Muscle of back (tissue), 11 donors: ENCODE measurements around the gene LONP2. TPM values are rescaled to one million over a fixed set of nuclear protein-coding genes. Genes with fewer than 3 reads are reported as not detected.
A peak's percentile ranks its signal among the peaks of the same experiment; 100 is the strongest.
"Not testable (repeated sequence)": the region's sequence is repeated elsewhere in the genome, so short reads cannot be mapped to it uniquely, and the experiment has no call there.

Source experiments
- DNase-seq, 3 donors: peaks; one replicate each; pipeline versions ENCODE4 v3.0.0 to v3.0.0-alpha.2; 2013
- polyA plus RNA-seq, 10 donors: library from polyadenylated mRNA; unstranded; fragments of 120-200 nt; gene quantifications; one replicate each; pipeline ENCODE4 v1.2.1, GENCODE V29; 2013; ENCODE audit not compliant: insufficient read length in 10 of 10

The LONP2 gene
- polyA plus RNA-seq, 10 donors, result 34.1 to 56.1 (median 44.2) TPM

DNA sequence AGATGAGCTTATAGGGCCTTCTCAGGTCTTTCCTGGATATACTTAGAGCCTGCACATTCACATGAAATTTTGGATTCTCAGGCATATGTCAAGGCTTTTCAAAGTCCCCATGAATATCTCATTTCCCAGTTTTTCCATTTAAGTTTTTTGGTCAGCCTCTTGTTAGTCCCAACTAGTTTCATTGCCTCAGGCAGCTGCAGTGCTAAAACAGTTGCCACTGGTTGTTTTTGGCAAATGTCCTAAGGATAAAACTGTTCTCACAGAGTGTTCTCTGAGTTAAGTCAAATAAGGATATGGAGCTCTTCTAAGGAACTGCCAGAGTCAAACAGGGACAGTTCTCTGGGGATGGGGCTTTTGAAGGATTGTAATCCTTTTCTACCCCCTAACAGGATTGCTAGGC lies 43.1 kb downstream of the LONP2 start:
- DNase-seq, result no peak

DNA sequence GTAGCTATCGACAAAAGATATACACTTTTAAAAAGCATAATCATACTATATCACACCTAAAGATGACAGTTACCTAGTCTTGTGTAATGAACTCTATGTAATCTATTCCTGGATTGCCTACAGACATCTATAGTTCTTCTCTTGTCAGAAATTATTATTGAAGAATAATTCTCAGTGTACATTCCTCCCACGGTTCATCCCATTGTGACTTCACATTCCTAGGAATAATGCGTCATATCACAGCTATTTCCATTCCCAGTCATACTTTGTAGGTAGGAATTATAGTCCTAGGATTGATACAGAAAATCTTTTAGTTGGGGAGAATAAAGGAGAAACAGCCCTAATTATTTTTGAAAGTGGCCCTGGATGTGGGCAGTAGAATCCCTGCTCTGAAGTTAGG lies 47.2 kb downstream of the LONP2 start:
- DNase-seq, result no peak

- no peak for DNase-seq
Measured at GRCh38 chr16:48291754-48292153, 47.7 kb downstream of the LONP2 start.

DNA sequence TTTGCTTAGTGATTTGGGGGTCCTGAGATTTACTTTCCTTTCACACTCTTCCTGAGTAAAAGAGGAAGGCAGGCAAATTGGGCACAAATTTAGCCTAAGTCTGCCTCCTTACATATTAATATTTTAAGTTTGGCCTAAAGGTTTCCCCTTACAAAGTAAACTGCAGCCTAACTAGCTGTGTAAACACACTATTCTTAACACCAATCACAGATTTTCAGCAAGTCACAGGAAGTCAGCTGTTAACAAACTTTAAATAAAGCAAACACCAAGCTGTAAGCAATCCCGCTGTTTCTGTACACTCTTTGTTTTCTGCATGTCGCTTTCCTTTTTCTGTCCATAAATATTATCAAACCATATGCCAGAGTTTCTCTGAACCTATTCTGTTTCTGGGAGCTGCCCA lies 48.4 kb downstream of the LONP2 start:
- DNase-seq, result no peak

- DNase-seq, result no peak
Measured at GRCh38 chr16:48294724-48295123, 50.6 kb downstream of the LONP2 start.

DNA sequence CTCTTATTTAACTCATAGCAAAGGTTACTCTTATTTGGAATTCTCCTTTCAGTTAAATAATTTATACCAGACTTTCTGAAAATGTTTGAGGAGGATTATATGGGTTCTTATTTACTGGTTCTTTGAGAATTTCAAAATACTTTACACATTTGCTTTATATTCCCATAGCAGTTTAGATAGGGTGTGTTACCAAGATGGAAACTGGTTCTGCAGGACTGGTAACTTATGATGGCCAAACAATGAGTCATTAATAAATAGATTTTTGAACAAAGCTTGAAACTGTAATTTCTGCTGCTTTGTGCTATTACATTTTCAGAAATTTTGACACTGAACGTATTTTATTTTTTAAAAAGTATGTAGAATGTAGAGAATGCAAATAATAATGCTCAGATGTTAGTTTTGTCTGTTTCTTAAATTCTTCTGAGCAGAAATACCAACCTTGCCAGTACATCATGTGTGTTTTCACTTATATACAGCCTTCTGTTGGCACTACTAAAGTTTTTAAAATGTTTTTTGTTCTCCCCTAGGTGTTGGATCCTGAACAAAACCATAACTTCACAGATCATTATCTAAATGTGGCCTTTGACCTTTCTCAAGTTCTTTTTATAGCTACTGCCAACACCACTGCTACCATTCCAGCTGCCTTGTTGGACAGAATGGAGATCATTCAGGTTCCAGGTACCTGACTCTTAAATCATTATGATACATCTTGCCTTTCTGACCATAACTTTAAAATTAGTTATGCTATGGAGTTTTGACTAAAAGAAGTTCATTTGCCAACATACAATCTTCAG lies 51.6 kb downstream of the LONP2 start:
- DNase-seq, result no peak

GRCh38 chr16:48299471-48299870 lies 55.4 kb downstream of the LONP2 start:
- DNase-seq, result no peak

DNA sequence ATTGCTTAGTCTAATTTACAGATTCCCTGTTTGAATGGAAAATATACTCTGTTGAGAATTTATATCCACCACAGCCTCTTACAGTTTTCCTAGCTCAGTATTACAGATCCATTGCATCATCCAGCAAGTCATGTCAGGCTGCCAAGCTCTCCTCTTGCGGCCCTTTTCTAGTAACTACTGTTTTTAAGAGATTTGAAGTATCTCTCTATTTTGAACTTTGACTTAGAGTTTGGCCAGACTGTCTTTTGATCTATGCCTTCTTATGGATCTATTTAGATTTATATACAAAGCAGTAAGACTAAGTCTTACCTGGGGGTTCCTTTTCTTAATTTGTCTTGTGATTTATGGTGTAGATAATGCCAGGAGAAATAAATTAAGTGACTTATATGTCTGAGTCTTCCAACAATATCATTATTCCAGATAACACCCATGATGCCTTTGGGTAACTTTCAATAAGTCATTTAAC lies 56.3 kb downstream of the LONP2 start:
- DNase-seq, result peak; percentile 56 to 66 (median 64)

DNA sequence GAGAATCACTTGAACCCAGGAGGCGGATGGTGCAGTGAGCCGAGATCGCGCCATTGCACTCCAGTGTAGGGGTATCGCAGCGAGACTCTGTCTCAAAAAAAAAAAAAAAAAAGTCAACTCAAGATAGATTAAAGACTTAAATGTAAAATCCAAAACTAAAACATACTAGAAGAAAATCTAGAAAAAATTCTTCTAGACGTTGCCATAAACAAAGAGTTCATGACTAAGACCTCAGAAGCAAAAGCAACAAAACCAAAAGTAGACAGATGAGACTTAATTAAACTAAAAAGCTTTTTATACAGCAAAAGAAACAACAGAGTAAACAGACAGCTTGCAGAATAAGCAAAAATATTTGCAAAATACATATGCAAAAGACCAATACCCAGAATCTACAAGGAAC lies 64.4 kb downstream of the LONP2 start:
- DNase-seq, result no peak

GRCh38 chr16:48310908-48311641 lies 67.0 kb downstream of the LONP2 start:
- no peak for DNase-seq

DNA sequence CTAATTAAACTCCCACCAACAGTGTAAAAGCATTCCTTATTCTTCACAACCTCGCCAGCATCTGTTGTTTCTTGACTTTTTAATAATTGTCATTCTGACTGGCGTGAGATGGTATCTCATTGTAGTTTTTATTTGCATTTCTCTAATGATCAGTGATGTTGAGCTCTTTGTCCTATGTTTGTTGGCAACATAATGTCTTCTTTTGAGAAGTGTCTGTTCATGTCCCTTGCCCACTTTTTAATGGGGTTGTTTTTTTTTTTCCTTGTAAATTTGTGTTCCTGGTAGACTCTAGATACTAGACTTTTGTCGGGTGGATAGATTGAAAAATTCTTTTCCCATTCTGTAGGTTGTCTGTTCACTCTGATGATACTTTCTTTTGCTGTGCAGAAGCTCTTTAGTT lies 69.8 kb downstream of the LONP2 start:
- DNase-seq, result not testable (repeated sequence)

DNA sequence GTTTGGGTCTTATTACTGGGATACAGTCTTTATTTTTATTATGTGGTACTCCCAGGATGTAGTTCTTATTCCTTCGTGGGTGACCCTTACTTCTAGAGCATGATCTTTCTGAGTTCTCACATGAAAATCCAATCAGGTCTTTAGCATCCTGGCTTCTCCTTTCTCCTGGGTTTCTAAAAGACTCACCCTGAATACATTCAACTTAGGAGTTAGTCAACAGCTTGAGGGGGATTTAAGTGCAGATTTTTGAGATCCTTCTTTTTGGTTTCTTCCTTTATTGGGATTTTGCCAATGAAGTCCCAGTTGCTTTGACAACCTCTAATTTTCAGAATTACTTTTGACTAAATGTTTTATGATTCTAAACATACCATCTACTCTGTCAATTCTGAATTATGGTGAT lies 72.9 kb downstream of the LONP2 start:
- DNase-seq, result no peak

DNA sequence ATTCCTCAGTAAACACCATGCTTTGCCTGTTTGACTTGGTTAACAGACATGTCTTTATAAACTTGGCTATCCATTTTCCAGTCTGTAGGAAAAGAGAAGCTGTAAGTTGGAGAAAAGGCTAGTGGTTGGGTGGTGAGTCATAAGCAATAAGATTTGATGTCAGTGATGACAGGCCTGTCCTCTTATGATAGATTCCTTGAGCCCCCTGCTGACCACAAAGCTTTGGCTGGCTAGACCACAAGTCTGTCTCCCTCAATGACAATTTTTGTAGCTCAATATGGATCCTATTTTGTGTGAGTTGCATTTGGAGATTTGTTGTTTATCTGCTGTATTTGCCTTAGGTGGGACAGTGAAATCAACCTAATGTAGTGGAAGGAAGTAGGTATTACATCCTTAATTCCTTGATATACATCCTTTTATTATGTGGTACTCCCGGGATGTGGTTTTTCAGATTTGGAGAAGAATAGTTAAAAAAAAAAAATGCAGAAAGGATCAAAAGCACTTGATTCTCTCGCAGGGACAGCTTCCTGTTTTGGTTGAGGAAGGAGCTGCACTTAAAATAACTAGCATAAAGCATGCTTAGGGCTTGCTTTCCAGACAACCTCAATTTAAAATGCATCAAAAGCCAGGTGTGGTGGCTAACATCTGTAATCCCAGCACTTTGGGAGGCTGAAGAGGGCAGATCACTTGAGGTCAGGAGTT lies 73.7 kb downstream of the LONP2 start:
- DNase-seq, result peak in 1 of 3 donors; percentile 85

GRCh38 chr16:48318630-48319029 lies 74.5 kb downstream of the LONP2 start:
- peak; percentile 33 to 51 (median 40) for DNase-seq

DNA sequence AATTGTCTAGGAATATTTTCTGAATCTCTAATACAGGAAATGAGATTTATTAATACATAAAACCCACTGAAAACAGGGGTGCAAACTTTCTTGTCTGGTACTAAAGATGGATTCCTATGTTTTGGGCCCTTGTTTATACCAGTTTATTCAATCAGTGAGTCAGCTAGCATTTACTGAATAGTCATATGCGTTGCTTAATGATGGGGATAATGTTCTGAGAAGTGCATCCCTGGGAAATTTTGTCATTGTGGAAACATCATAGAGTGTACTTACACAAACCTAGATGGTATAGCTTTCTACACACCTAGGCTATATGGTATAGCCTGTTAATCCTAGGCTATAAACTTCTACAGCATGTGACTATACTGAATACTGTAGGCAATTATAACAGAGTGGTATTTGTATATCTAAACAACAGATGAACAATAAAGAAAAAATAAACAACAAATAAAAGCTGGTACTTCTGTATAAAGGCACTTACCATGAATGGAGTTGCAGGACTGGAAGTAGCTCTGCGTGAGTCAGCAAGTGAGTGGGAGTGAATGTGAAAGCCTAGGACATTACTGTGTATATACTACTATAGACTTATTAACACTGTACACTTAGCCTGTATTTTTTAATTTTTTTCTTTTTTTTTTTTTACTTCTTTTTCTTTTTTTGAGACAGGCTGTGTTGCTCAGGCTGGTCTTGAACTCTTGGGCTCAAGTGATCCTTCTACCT lies 77.4 kb downstream of the LONP2 start:
- DNase-seq, result no peak

DNA sequence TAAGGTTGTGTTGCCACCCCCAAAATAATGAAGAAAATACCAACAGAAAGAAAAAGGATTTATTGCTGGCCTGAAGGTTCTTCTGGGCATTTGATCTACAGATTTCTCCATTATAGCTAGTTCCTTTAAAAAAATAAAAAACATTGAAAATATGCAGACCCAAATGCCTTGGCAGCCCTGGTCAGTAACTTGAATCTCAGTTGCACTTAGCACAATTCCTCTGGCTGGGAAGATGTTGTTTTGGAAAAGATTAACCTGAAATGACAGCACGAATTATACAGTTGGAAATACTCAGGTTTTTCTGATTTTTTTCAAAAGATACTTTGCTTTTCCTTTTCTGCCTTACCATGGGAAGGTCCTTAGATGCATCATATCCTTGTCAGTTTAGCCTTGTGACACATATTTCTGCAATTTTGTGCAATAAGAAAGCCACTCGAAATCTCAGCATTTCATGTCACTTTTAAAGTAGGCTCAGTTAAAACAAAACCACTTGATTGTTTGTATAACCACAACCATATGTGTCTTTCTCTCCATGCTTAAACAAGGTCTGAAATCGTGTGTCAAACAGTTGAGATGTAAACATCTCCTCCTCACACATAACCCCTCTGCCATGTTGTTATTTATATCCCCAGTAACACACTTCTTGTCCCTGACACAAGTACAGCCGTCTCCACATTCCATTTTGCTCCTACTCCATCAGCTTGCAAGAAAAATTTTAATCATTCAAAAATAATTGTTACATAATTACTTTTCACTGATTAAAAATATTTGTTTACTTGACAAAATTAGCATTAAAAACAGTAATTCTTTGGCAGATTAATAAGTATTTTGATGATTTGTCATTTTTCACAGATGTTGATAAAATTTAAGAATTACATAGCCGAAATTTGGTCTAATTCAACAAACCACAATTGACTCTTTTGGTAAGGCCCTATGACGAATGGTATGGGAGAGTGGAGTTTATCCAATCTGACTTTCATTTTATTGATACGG lies 80.0 kb downstream of the LONP2 start:
- DNase-seq, result peak in 2 of 3 donors; percentile 27 to 38

GRCh38 chr16:48326915-48327314 lies 82.8 kb downstream of the LONP2 start:
- DNase-seq, result no peak

GRCh38 chr16:48329138-48329537 lies 85.0 kb downstream of the LONP2 start:
- DNase-seq, result no peak

GRCh38 chr16:48330189-48330840 lies 86.2 kb downstream of the LONP2 start:
- DNase-seq, result no peak

DNA sequence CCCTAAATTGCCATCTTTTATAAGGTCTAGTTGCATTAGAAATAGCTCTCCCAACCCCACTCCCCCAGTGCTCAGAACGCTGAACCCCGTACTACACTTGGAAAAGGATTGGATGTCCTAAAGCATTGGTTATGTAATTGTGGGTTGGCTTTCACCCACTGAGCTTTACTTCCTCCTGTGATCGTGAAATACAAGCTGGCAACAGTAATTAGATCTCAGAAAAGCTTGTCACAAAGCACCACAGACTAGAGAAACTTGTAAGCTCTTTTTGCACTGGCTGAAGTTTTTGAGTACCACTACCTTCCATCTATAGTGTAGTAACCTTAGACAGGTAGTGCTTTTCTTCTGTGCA lies 86.7 kb downstream of the LONP2 start:
- no peak for DNase-seq
